SW480 (cell line): ENCODE data around the gene SFMBT2.

Source experiments
- DNase-seq: peaks from one replicate; pipeline ENCODE4 v3.0.0-alpha.2; 2016; ENCODE audit warnings: low spot score

The SFMBT2 gene

DNA sequence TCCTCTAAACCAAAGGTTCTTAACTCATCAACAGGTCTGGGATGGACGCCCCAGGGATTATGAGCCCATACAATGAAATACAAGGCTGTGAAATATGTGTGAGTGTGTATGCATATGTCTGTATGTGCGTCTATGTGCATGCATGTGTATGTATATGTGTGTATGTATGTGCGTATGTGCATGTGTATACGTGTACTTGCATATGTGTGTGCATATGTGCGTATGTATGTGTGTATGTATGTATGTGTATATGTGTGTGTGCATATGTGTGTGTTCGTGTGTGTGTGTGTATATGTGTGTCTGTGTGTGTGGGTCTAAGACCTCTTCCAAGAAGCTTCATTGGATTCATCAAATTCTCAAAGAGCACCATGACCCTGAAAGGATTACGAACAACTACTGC is 112.3 kb downstream of the SFMBT2 start:
- DNase-seq: no peak

DNA sequence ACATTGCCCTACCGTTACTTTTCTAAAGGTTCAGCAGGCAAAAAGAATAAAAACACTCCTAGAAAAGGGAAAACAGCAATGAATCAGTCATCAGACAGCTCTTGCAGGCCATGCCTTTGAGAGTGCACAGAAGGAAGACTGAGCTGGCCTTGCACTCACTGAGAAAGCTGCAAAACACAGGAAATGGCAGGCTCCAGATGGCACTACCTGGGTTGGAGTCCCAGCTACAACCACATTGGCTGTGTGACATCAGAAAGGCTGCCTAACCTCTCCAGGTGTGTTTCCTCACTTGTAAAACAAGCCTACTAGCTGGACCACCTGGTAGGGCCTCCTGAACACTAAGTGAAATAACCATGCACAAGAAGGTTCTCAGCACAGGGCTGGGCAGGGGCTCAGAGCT is 113.7 kb downstream of the SFMBT2 start:
- no peak for DNase-seq

DNA sequence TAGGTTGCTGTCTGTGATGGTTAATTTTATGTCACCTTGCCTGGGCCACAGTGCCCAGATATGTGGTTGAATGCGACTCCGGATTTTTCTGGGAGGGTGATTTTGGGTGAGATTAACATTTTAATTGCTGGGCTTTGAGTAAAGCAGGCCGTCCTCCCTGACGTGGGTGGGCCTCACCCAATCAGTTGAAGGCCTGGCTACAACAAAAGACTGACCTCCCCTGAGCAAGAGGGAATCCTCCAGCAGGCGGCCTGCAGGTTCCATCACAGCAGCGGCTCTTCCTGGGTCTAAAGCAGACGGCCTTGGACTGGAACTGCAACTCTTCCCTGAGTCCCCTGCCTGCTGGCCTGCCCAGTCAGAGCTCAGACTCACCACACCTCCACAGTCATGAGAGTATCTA is 114.2 kb downstream of the SFMBT2 start:
- DNase-seq: no peak

DNA sequence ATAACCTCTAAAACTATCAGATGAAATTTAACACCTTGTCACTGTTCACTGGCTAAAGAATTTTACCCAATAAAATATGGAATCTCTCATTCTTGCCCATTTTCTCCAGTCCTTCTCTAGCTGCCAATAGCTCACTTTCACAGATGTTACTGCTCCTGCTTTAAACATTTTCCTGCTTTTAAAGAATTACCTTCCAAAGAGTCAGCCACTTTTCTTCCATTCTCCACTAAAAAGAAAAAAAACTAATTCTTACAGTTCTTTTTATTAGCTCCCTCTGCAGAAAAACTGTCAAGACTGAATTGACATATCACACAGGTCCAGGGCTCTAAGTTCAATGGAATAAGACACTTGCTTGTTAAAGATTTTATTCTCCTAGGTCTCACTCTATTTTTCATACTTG is 114.8 kb downstream of the SFMBT2 start:
- no peak for DNase-seq

DNA sequence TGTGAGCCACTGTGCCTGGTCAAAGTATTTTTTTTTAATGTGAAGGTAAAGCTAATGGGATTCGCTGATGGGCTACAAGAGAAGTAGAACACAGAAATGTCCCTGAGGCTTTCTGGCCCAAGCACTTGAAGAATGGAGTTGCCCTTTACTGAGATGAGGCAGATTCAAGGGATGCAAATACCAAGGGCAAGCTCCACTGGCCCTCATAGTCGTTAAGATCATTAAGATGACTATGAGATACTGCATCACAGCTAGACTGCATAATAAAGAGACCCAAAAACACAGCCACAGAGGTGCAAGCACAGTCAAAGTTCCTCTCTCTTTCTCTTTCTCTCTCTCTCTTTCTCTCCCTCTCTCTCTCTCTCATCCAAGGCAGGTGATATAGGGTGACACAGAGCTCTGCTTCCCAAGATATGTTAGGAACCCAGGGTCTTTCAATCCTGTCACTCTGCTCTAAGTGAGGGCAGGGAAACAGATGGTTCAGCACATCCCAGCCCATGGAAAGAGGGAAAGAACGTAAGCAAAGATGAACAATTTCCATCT is 117.4 kb downstream of the SFMBT2 start:
- no peak for DNase-seq

DNA sequence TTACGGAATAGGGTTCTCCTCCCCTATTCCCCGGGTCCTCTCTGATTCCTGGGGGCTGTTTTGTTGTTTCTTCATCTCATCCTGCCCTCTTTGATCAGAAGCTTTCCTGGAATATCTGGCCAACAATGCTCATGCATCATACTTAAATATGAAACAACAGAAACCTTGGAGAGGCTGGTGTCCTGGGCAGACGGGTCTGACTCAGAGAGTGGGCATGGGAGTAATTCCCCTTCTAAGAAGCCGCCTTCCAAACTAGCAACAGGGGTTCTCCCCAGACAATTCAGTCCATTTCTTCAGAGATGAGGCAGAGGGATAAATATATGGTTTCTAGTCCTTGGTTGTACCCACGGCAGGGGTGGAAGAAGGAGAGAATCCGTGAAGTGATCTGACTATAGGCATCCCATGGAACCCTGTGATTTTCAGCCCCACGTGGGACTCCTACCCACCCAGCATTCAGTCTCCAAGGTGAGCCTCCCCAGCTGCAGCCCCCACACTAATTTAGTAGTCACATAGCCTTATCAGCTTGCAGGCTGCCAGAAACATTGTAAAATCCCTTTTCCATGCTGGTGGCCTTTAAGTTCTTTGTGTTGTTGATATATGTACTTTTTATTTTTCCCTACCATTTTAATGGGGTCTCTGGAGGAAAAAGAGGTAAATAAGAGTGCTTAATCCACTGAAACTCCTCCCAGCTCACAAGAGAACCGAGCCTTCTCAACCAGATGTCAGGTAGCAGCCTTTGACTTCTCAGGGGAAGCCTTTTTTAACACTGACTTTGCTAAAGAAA is 119.2 kb downstream of the SFMBT2 start:
- no peak for DNase-seq

DNA sequence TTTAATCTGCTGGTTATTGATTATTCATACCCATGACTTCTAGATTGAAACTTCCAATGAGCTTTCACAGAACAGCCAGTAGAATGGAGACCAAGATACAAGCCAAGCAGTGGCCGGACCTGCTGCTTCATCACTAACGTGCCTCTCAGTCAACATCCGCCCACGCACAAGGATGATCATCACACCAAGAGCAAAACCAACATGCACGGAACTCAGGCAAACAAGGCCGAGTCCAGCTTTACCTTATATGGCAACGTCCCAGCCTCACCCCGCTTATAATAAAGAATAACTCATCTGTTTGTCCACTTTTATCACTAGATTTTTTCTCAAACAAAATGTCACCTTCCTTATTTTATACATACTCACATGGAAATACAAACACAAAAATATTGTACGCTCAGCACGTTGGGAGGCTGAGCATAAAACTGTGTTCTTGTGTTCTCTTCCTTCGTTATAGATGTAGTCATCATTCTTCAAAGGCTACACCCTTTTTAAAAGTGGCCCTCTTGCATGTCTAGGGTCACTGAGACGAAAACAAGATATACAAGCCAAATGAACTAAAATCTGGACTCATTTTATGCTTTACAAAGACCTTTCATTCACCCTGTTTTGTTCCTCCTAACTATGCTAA is 122.7 kb downstream of the SFMBT2 start:
- peak; percentile 4 for DNase-seq

DNA sequence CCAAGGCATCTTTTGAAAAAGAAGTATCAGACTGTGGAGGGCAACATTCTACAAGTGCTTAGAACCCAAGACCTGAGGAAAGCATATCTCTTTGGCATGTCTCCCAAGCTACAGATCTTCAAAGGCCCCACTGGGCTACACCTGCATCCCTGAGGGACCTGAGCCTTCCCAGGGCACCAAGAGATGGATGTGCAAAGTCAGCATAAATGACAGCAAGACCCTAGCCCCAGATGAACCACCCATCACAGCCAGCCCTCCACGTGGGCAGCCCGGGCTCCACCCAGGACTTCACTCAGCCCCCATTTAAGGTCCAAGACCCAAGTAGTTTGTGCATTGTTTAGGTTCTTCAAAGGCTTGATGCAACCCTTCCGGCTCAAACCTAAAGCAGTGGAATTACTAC is 123.5 kb downstream of the SFMBT2 start:
- no peak for DNase-seq

DNA sequence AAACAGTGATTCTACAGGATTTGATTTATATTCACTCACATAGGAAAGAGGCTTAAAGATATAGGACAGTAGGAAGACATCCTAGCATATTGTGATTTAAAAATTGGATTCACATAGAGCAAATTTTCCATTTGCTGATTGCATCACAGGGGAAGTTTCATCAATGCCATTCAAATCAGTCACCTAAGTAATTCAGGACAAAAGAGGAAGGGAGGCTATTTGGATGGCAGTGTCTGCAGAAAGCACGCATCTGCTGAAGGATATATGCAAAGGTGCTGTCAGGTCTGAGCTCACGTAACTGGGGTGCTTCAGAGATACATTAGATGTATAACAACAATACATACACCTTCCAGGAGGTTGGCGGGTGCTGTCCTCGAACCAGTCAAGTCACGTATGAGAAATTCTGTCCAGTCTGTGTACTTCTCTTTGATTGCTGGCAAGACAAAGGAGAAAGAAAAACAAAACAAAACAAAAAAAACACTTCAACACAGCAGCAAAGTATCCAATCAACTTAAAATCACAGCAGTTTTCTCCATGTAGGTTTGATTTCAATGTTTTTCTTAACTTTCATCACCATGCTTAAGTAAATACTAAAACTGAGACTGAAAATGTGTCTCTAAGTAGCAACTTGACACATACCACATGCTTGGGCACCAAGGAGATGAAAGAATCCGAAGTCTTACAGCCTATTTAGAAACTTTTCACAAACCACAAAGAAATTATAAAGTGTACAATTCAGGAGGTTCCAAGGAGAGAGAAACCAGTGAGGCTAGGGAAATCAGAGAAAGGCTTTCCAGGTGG is 125.1 kb downstream of the SFMBT2 start:
- no peak for DNase-seq

DNA sequence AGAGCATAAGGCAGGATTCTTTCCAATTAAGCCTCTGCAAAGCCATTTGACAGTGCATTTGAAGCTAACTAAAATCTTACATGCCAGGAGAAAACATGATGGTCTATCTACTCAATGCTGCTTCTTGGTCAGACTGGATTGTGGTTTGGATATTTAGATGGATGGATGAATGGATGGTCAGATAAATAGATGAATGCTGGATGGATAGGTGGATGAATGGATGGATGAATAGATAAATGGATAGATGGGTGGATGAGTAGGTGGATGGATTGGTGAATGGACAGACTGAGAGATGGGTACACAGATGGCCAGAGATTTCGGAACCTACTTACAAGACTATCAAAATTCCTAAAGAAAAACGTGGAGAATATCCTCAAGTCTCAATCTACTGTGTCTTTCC is 127.6 kb downstream of the SFMBT2 start:
- no peak for DNase-seq

DNA sequence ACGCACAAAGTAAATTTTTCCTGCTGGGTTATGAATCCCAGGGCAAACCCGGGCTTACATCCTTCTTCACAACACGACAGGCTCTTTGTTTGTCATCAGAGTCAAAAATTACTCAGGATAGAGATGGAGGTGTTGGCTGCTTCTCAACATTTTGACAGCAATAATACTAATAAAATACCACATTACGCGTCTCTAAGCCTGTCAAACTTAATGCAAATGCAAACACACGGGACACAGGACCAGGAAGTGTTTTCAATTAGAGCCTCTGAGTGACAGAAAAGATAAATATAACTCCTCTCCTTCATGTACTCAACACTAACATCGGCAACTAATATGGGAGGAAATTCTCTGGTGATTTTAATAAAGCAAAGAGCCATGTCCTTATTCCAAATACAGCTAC is 128.4 kb downstream of the SFMBT2 start:
- DNase-seq: no peak

DNA sequence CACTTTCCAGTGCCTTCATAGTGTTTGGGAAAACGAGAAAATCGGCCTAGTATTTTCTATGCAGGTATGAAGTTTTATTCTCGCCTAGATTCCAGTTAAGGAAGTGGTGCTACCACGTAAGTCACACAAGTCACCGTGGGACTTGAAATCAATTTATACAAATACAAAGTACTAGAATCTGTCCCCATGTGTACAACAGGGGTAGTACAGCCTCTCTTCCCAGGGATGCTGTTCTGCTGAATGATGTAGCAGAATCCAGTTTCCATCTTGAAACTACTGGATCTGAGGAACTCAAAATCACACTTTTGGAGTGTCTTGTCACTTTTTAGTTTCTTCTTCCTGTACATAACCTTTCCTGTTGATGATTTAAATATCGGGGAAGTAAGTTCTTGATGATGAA is 129.4 kb downstream of the SFMBT2 start:
- DNase-seq: no peak

DNA sequence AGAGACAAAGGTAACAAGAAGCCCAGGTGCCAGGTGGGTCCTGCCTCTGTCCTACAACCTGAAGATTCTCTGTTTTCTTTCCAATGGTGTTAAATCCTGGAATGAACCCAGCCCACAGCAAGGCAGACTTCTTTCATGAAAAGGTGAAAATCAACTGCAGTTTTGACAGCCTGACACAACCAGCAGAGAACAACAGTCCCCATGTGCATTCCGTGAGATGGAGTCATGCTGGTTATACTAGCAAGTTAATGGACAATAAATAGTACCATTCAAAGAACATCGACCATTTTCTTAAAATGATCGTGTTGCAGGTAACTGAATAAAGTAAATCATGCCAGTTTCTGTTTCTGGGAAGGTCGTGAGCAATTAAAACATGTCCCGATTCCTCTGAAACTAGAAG is 131.5 kb downstream of the SFMBT2 start:
- no peak for DNase-seq

DNA sequence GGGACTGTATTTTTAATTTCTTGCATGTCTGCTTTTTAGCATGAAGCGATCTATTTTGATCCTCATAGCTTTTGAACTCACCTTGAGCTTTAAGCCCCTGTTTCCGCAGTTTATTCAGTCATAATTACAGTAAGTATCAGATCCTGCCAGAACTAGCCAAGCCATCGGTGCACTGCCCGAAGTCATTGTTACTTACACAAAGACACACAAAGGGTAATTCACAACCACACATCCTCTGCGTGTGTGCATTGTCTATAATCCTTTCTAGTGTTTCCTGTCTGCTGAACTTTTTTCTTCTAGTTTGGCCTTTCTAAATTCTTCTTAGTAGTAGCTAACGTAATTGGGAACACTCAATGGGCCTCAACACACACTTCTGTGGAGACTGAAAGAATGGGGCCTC is 133.0 kb downstream of the SFMBT2 start:
- DNase-seq: no peak

DNA sequence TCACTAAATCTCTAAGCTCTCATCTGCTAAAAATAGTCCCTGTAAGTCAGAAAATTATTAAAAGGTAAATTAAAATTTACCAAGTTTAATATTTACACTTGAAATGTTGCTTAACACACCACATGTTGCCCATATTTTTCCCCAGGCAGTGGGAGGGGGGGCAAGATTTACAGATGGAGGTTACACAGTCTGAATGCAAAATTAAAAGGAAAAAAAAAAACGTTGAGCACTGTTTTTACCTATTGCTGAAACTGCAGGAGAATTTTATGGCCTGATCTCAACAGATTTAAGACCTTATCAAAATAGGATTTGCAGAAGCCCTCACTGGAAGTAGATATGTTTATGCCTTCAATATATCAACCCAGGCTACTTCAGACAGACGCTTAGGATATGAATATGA is 133.4 kb downstream of the SFMBT2 start:
- no peak for DNase-seq

DNA sequence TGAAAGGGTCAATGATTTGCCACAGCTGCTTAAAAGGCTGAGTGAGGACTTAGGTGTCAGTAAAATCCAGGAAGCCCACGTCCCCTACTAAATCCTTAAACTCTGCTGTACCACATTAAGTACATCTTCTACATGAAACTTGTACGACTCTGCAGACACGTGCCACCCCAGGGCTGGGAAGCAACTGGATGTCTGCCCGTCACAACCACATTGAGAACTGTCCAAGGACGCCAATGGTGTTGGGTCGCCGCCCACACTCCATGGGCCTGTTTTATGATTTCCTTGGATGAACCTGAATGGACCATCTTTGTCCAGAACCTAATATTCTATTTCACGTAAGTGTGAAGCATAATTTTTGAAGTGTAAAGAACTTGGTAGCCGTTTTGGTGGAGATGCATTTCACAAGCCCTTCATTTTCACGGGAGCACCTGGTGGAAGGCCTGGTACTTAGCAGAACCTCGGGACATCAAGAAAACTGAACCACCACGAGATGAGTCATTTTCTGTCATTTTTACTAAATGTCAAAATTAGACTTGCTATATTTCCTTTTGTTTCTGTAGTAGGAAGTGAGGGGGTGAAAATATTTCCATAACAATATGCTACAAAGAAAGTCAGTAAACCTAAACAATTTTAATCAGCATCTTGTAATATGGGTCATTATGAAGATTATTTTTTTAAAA is 134.9 kb downstream of the SFMBT2 start:
- DNase-seq: no peak

DNA sequence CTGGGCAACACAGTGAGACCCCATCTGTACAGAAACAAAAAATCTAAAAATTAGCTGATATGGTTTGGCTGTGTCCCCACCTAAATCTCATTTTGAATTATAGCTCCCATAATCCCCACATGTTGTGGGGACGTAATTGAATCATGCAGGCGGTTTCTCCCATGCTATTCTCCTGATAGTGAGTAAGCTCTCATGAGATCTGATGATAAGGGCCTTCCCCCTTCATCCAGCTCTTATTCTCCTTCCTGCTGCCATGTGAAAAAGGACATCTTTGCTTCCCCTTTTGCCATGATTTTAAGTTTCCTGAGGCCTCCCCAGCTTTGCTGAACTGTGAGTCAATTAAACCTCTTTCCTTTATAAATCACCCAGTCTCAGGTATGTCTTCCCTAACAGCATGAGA is 136.5 kb downstream of the SFMBT2 start:
- DNase-seq: no peak

DNA sequence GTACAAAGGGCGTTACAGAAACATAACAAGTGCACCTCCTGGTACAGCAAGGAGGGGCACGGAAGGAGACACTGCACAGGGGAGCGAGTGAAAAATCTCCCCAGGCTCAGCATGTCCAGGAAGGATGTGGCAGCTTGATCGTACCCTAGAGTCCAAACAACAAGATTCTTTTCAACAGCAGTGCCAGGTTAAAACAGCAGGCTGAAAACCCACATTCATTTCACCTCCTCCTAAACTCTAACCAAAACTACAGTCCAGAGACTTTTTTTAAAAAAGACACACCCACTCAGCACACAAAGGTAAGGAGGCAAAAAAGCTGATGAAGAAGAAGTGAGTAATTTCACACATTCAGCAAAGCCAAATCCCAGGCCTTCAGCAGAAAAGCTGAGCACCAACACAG is 138.8 kb downstream of the SFMBT2 start:
- DNase-seq: no peak

DNA sequence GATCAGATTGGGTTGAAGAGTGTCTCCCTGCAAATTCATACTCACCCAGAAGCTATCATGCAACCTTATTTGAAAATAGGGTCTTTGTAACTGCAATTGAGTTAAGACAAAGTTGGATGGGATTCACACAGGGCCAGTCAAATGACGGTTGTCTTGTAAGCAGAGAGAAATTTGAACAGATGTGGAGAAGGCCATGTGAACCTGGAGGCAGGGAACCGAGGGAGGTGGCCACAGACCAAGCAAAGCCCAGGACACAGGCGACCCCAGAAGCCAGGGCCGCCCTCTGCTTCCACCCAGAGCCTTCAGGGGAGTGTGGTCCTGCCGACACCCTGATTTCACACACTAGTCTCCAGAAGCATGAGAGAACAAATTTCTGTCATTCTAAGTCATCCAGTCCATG is 140.8 kb downstream of the SFMBT2 start:
- DNase-seq: no peak

DNA sequence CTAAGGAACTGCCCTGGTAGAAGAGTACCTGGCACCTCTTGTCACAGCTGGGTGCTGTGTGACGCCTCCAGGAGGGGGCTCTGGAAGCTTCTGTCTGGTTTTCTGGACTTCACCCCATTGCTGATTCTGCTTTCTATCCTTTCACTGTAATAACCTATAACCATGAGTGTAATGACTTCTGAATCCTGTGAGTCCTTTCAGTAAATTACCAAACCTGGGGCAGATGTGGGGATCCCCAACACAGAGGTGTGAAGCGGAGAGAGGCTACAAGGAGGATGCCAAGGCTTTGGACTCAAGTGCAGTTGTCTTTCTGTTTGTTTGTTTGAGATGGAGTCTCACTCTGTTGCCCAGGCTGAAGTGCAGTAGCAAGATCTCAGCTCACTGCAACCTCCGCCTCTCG is 143.7 kb downstream of the SFMBT2 start:
- no peak for DNase-seq

DNA sequence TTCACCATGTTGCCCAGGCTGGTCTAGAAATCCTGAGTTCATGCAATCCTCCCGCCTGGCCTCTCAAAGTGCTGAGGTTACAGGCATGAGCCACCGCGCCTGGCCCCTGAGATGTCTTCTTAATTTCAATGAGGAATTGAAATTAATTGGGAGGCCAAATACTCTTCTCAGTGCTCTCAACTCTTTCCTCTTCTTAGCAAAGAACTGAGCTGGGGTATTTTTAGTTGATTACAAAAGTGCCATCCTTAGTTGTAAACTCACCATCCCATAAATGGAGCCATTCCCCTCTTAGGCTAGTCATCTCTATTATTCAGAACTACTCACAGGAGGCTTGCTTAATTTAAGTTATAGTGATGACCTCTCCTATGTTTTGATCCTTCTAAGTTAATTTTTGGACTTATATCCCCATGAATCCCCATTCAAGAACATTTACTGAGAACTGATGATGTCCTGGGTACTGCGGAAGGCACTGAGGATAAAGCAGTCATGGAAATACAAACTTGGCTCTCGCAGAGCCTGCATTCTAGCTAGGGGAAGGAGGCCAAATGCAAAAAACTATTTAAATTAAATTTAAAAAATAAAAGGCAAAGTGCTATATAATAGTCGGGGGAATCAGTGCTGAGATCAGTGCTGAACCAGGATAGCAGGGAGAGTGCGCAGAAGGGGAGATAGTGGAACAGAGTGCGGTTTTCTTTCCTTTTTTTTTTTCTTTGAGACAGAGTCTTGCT is 145.3 kb downstream of the SFMBT2 start:
- DNase-seq: no peak

DNA sequence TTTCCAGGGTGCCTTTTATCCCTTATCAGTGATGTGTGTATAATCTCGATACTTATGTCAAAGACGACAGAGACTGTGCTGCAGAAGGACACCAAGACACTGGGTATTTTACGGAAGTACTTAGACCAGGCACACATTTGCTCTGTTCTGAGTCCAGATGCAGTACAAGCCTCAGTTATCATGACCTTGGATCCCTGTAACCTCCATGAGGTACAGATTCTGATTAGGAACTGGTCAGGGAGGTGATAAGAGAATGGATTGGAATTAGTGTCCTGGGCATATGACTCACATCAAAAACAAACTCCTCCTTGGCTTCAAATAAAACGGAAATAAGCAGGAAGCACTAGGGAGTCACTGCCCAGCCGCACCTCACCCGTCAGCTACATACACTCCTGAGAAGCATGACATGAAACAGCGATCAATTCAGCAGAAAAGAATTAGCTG is 146.5 kb downstream of the SFMBT2 start:
- peak; percentile 29 for DNase-seq
